Endothelial cell of umbilical vein (primary cell): ENCODE measurements around the gene RAB19. TPM values are rescaled to one million over a fixed set of nuclear protein-coding genes. Genes with fewer than 3 reads are reported as not detected.

ENCODE experiments used
- BruUV-seq: library from RNA; stranded (reverse); fragments of 400-500 nt; replicated peaks from 2 replicates; lab custom pipeline; 2021; lab: Mats Ljungman, UMichigan
- CTCF ChIA-PET: fragments of 300-600, 350-600 bp; sonication (Branson Sonifier 250); formaldehyde crosslinking; loops from one replicate; lab custom pipeline; 2021; ENCODE audit warnings: antibody characterized with exemption, inconsistent platforms; lab: Charles Lee
- POLR2A ChIA-PET: fragments of 300-600, 350-600 bp; sonication (Branson Sonifier 250); formaldehyde crosslinking; loops from one replicate; lab custom pipeline; 2021; ENCODE audit warnings: antibody characterized with exemption, inconsistent platforms; lab: Charles Lee
- DNase-seq: peaks from one replicate; pipeline ENCODE4 v3.0.0-alpha.2; 2011; ENCODE audit warnings: low read depth, low spot score
- FAIRE-seq: peaks from 2 replicates; lab custom pipeline; 2011; peaks lifted over from hg19 to GRCh38; lab: Jason Lieb, UNC
- H2AFZ ChIP-seq: 2 replicates; pipeline ENCODE4 v1.6.0; 2012; ENCODE audit warnings: low read depth, low read length, control low read depth, inconsistent platforms
- H3K27ac ChIP-seq: 2 replicates; pipeline ENCODE4 v1.5.1; 2011; ENCODE audit warnings: low read depth, mild to moderate bottlenecking, control low read depth, low read length, moderate library complexity; ENCODE audit not compliant: insufficient read depth
- H3K27me3 ChIP-seq, 2 experiments: 2 replicates each; pipeline versions ENCODE4 v1.6.0 to v1.6.1; 2011; ENCODE audit warnings: low read length in 2 of 2, mixed read lengths in 1 of 2; ENCODE audit not compliant: control insufficient read depth in 2 of 2, insufficient read depth in 2 of 2
- H3K36me3 ChIP-seq, 2 experiments: 2 replicates in 1 of 2; 3 replicates in 1 of 2; pipeline ENCODE4 v1.5.1; 2011; ENCODE audit warnings: low read length in 2 of 2, mild to moderate bottlenecking in 1 of 2, moderate library complexity in 1 of 2; ENCODE audit not compliant: control insufficient read depth in 2 of 2, insufficient read depth in 2 of 2; ENCODE audit errors: extremely low read depth in 1 of 2
- H3K4me1 ChIP-seq: 3 replicates; pipeline ENCODE4 v1.5.1; 2011; ENCODE audit warnings: mild to moderate bottlenecking, low read length; ENCODE audit not compliant: control insufficient read depth, insufficient read depth; ENCODE audit errors: extremely low read depth
- H3K4me2 ChIP-seq: 2 replicates; pipeline ENCODE4 v1.6.1; 2011; ENCODE audit warnings: low read length, control low read depth, mixed read lengths; ENCODE audit not compliant: insufficient read depth
- H3K4me3 ChIP-seq, 3 experiments: fragments of 200-600 bp in 1 of 3; sonication (generic), shearing (Covaris generic) in 1 of 3; replicated peaks in 1 of 3; 2 replicates each; pipeline ENCODE4 v1.5.1; 2011 to 2016; ENCODE audit warnings: control low read depth in 3 of 3, low read length in 3 of 3, mild to moderate bottlenecking in 2 of 3, inconsistent platforms in 1 of 3, low read depth in 1 of 3, moderate library complexity in 1 of 3; ENCODE audit not compliant: insufficient read depth in 1 of 3
- H3K79me2 ChIP-seq: 2 replicates; pipeline ENCODE4 v1.6.0; 2012; ENCODE audit warnings: low read length, inconsistent platforms; ENCODE audit not compliant: control insufficient read depth, insufficient read depth
- H3K9ac ChIP-seq: replicated peaks from 2 replicates; pipeline ENCODE3; 2011; ENCODE audit warnings: low read length, control low read depth; ENCODE audit not compliant: insufficient read depth; ENCODE audit errors: extremely low read depth
- H3K9me1 ChIP-seq: replicated peaks from 3 replicates; pipeline ENCODE4 v1.6.0; 2011; ENCODE audit warnings: mild to moderate bottlenecking, low read length; ENCODE audit not compliant: control insufficient read depth, insufficient read depth; ENCODE audit errors: extremely low read depth
- H3K9me3 ChIP-seq: replicated peaks from 2 replicates; pipeline ENCODE4 v1.5.1; 2012; ENCODE audit warnings: low read length, inconsistent platforms; ENCODE audit not compliant: control insufficient read depth, insufficient read depth
- H4K20me1 ChIP-seq: replicated peaks from 2 replicates; pipeline ENCODE3; 2011; ENCODE audit warnings: mild to moderate bottlenecking, low read length; ENCODE audit not compliant: control insufficient read depth, insufficient read depth; ENCODE audit errors: extremely low read depth
- CTCF ChIP-seq, 2 donors: IDR thresholded peaks; 1 replicate in 1 of 2; 2 replicates in 1 of 2; pipeline ENCODE4 v1.5.1; 2011; ENCODE audit warnings: low read length in 2 of 2, mild to moderate bottlenecking in 2 of 2, moderate library complexity in 2 of 2, control low read depth in 1 of 2, inconsistent platforms in 1 of 2, low read depth in 1 of 2; ENCODE audit not compliant: insufficient read depth in 1 of 2; ENCODE audit errors: extremely low read depth in 1 of 2
- EZH2 ChIP-seq: IDR thresholded peaks from 2 replicates; pipeline ENCODE4 v1.6.1; 2012; ENCODE audit warnings: borderline replicate concordance, low read depth, mild to moderate bottlenecking, moderate library complexity, low read length, inconsistent platforms; ENCODE audit not compliant: severe bottlenecking
- FOS ChIP-seq: IDR thresholded peaks from 2 replicates; pipeline ENCODE4 v1.6.1; 2011; ENCODE audit warnings: mild to moderate bottlenecking, low read length, moderate library complexity, borderline replicate concordance; ENCODE audit not compliant: insufficient read depth
- GATA2 ChIP-seq: IDR thresholded peaks from 2 replicates; pipeline ENCODE4 v1.7.0; 2011; ENCODE audit warnings: low read depth, mild to moderate bottlenecking, moderate library complexity, mixed read lengths, low read length; ENCODE audit not compliant: insufficient read length, insufficient read depth
- JUN ChIP-seq: IDR thresholded peaks from 2 replicates; pipeline ENCODE4 v1.6.1; 2011; ENCODE audit warnings: borderline replicate concordance, low read depth; ENCODE audit not compliant: insufficient read length, insufficient read depth
- MAX ChIP-seq: IDR thresholded peaks from 2 replicates; pipeline ENCODE4 v1.6.1; 2011; ENCODE audit not compliant: insufficient read depth, insufficient read length
- MYC ChIP-seq: IDR thresholded peaks from one replicate; pipeline ENCODE4 v1.6.1; 2011; ENCODE audit warnings: mild to moderate bottlenecking, low read depth, low read length
- POLR2A ChIP-seq: IDR thresholded peaks from 2 replicates; pipeline ENCODE4 v1.6.1; 2012; ENCODE audit warnings: low read depth, mild to moderate bottlenecking, control low read depth, low read length
- POLR2AphosphoS5 ChIP-seq: IDR thresholded peaks from 2 replicates; pipeline ENCODE4 v1.6.1; 2012; ENCODE audit warnings: low read depth, mild to moderate bottlenecking, control low read depth, low read length, moderate library complexity; ENCODE audit not compliant: insufficient read depth
- dilution Hi-C: fragments of 300-500 bp; cut with MboI; formaldehyde crosslinking; loops from one replicate; pipeline ENCODE4 v1.15.0; 2019; ENCODE audit warnings: low sequenced_read_pairs; ENCODE audit not compliant: extremely low pct_ligation_motif_present
- intact Hi-C: fragments of 100-400 bp; cut with micrococcal nuclease; formaldehyde crosslinking; loops from one replicate; pipeline ENCODE4 v1.10.0; 2022
- polyA plus RNA-seq, 4 experiments: library from polyadenylated mRNA; depleted of rRNA in 3 of 4; stranded (reverse) in 3 of 4; unstranded in 1 of 4; fragments of >200 nt; gene quantifications; 2 replicates each; pipeline versions ENCODE4 v1.2.1 to v1.2.3, GENCODE V29; 2011 to 2012; ENCODE audit warnings: missing spikeins in 1 of 4
- total RNA-seq: library from RNA; stranded (reverse); gene quantifications from 2 replicates; pipeline ENCODE4 v1.2.3, GENCODE V29; 2021

RAB19 gene
- total and polyA plus RNA-seq, 2 donors (not counting 3 experiments of a cell fraction or from before 2014, with no cell fraction given): not detected

GRCh38 chr7:140455743-140456142, 51.9 kb downstream of the RAB19 start:
- no peaks in the 10 kb centered on the region for H3K9me1 ChIP-seq
- no peak overlapping the region for H2AFZ ChIP-seq
- H4K20me1 ChIP-seq: no peaks in the 10 kb centered on the region
- no peak overlapping the region for H3K9ac ChIP-seq
- DNase-seq: no peak
- no TSS peak for BruUV-seq
- H3K27ac ChIP-seq: no peak overlapping the region
- intact Hi-C loops (no loop called here), dilution Hi-C loops (no loop called here)
- H3K9me3 ChIP-seq: no peaks in the 10 kb centered on the region
- no peak overlapping the region for H3K4me2 ChIP-seq
- peaks cover 5 to 9% of the 10 kb centered on the region in 2 experiments for H3K36me3 ChIP-seq
- CTCF ChIA-PET: interaction anchor here (0.5 kb wide), 1 partner anchor 38 kb away, joined by 3 read pairs; no protein-coding TSS in a partner anchor
- H3K4me3 ChIP-seq: no peak overlapping the region
- FAIRE-seq: no peak
- no peaks in the 10 kb centered on the region for H3K27me3 ChIP-seq
- POLR2A ChIA-PET: no interaction called here
- TF ChIP-seq CTCF (IDR thresholded peaks at IDR 0.05; ENCODE audit: extremely low read depth in 1 of 2, insufficient read depth in 1 of 2, low read depth in 1 of 2, low read length in 2 of 2): no peak
- H3K79me2 ChIP-seq: no peaks in the 10 kb centered on the region
- peaks cover 3% of the 10 kb centered on the region for H3K4me1 ChIP-seq

GRCh38 chr7:140456551-140457051, 52.7 kb downstream of the RAB19 start:
- intact Hi-C loops (no loop called here), dilution Hi-C loops (no loop called here)
- CTCF ChIA-PET: no interaction called here
- DNase-seq (no peak), FAIRE-seq (no peak)
- no peaks in the 10 kb centered on the region for H3K27me3 ChIP-seq
- no peaks in the 10 kb centered on the region for H3K9me3 ChIP-seq
- BruUV-seq: no TSS peak
- H3K4me1 ChIP-seq: no peaks in the 10 kb centered on the region
- H3K4me2 ChIP-seq: no peak overlapping the region
- peaks cover 5 to 9% of the 10 kb centered on the region in 2 experiments for H3K36me3 ChIP-seq
- TF ChIP-seq JUN (no peak), FOS (no peak), GATA2 (no peak), MAX (no peak), EZH2 (no peak), MYC (no peak), POLR2AphosphoS5 (no peak), POLR2A (no peak), CTCF (IDR thresholded peaks at IDR 0.05; ENCODE audit: extremely low read depth in 1 of 2, insufficient read depth in 1 of 2, low read depth in 1 of 2, low read length in 2 of 2) (no peak)
- H3K9me1 ChIP-seq: no peaks in the 10 kb centered on the region
- no peak overlapping the region for H3K4me3 ChIP-seq
- H3K27ac ChIP-seq: no peak overlapping the region
- H3K79me2 ChIP-seq: no peaks in the 10 kb centered on the region
- H4K20me1 ChIP-seq: no peaks in the 10 kb centered on the region
- POLR2A ChIA-PET: no interaction called here
- no peak overlapping the region for H2AFZ ChIP-seq
- H3K9ac ChIP-seq: no peak overlapping the region
